ENCODE measurements around the gene TMOD3. TPM values are rescaled to one million over a fixed set of nuclear protein-coding genes. Genes with fewer than 3 reads are reported as not detected.

Gene TMOD3
- total and polyA plus RNA-seq, 2 experiments from 2014 or later, result 26.1 to 29.9 TPM

- no peak overlapping the region for H3K27ac ChIP-seq (ENCODE audit: low read depth)
- no peak overlapping the region for H3K4me3 Mint-ChIP-seq
- no peaks in the 10 kb centered on the region for H4K20me1 ChIP-seq (replicated peaks; ENCODE audit: insufficient read depth)
- H3K4me1 ChIP-seq (ENCODE audit: insufficient read depth), result no peaks in the 10 kb centered on the region
- H3K27me3 ChIP-seq (ENCODE audit: insufficient read depth), result no peaks in the 10 kb centered on the region
- no peak overlapping the region for H3K4me2 ChIP-seq
- H3K36me3 ChIP-seq (ENCODE audit: insufficient read depth), result no peaks in the 10 kb centered on the region
- H3K27ac Mint-ChIP-seq, result no peak overlapping the region
- no peak overlapping the region for H2AFZ ChIP-seq
- H3K9me2 ChIP-seq (ENCODE audit: insufficient read depth), result no peaks in the 10 kb centered on the region
- no peaks in the 10 kb centered on the region for H3K79me2 ChIP-seq (replicated peaks; ENCODE audit: insufficient read depth)
- H3K27me3 Mint-ChIP-seq (ENCODE audit: insufficient read depth, low read depth, poor library complexity), result peaks cover 4% of the 10 kb centered on the region
- TF ChIP-seq EZH2phosphoT487 (IDR thresholded peaks at IDR 0.05; ENCODE audit: unreplicated experiment) (no peak), CREB1 (CRISPR knock-in tag; IDR thresholded peaks at IDR 0.05; ENCODE audit: low read depth) (no peak), STAT1 (IDR thresholded peaks at IDR 0.05; ENCODE audit: unreplicated experiment) (no peak), NANOG (IDR thresholded peaks at IDR 0.05; ENCODE audit: borderline replicate concordance) (no peak), ZNF331 (CRISPR knock-in tag; IDR thresholded peaks at IDR 0.05; ENCODE audit: low read depth) (no peak), ZNF114 (CRISPR knock-in tag; IDR thresholded peaks at IDR 0.05) (no peak), CTCF (conservative IDR thresholded peaks at IDR 0.05; ENCODE audit: low read depth in 2 of 2) (no peak), EZH2 (IDR thresholded peaks at IDR 0.05; ENCODE audit: low read depth, unreplicated experiment) (no peak), JUNB (IDR thresholded peaks at IDR 0.05; ENCODE audit: unreplicated experiment) (no peak), POLR2AphosphoS5 (IDR thresholded peaks at IDR 0.05; ENCODE audit: low read depth) (no peak)
- TF ChIP-seq, protein P1, sequence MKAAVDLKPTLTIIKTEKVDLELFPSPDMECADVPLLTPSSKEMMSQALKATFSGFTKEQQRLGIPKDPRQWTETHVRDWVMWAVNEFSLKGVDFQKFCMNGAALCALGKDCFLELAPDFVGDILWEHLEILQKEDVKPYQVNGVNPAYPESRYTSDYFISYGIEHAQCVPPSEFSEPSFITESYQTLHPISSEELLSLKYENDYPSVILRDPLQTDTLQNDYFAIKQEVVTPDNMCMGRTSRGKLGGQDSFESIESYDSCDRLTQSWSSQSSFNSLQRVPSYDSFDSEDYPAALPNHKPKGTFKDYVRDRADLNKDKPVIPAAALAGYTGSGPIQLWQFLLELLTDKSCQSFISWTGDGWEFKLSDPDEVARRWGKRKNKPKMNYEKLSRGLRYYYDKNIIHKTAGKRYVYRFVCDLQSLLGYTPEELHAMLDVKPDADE (IDR thresholded peaks at IDR 0.05), result no peak
- TF ChIP-seq, protein P2, sequence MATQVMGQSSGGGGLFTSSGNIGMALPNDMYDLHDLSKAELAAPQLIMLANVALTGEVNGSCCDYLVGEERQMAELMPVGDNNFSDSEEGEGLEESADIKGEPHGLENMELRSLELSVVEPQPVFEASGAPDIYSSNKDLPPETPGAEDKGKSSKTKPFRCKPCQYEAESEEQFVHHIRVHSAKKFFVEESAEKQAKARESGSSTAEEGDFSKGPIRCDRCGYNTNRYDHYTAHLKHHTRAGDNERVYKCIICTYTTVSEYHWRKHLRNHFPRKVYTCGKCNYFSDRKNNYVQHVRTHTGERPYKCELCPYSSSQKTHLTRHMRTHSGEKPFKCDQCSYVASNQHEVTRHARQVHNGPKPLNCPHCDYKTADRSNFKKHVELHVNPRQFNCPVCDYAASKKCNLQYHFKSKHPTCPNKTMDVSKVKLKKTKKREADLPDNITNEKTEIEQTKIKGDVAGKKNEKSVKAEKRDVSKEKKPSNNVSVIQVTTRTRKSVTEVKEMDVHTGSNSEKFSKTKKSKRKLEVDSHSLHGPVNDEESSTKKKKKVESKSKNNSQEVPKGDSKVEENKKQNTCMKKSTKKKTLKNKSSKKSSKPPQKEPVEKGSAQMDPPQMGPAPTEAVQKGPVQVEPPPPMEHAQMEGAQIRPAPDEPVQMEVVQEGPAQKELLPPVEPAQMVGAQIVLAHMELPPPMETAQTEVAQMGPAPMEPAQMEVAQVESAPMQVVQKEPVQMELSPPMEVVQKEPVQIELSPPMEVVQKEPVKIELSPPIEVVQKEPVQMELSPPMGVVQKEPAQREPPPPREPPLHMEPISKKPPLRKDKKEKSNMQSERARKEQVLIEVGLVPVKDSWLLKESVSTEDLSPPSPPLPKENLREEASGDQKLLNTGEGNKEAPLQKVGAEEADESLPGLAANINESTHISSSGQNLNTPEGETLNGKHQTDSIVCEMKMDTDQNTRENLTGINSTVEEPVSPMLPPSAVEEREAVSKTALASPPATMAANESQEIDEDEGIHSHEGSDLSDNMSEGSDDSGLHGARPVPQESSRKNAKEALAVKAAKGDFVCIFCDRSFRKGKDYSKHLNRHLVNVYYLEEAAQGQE (IDR thresholded peaks at IDR 0.05; ENCODE audit: unreplicated experiment), result no peak
- TF ChIP-seq, protein P3, sequence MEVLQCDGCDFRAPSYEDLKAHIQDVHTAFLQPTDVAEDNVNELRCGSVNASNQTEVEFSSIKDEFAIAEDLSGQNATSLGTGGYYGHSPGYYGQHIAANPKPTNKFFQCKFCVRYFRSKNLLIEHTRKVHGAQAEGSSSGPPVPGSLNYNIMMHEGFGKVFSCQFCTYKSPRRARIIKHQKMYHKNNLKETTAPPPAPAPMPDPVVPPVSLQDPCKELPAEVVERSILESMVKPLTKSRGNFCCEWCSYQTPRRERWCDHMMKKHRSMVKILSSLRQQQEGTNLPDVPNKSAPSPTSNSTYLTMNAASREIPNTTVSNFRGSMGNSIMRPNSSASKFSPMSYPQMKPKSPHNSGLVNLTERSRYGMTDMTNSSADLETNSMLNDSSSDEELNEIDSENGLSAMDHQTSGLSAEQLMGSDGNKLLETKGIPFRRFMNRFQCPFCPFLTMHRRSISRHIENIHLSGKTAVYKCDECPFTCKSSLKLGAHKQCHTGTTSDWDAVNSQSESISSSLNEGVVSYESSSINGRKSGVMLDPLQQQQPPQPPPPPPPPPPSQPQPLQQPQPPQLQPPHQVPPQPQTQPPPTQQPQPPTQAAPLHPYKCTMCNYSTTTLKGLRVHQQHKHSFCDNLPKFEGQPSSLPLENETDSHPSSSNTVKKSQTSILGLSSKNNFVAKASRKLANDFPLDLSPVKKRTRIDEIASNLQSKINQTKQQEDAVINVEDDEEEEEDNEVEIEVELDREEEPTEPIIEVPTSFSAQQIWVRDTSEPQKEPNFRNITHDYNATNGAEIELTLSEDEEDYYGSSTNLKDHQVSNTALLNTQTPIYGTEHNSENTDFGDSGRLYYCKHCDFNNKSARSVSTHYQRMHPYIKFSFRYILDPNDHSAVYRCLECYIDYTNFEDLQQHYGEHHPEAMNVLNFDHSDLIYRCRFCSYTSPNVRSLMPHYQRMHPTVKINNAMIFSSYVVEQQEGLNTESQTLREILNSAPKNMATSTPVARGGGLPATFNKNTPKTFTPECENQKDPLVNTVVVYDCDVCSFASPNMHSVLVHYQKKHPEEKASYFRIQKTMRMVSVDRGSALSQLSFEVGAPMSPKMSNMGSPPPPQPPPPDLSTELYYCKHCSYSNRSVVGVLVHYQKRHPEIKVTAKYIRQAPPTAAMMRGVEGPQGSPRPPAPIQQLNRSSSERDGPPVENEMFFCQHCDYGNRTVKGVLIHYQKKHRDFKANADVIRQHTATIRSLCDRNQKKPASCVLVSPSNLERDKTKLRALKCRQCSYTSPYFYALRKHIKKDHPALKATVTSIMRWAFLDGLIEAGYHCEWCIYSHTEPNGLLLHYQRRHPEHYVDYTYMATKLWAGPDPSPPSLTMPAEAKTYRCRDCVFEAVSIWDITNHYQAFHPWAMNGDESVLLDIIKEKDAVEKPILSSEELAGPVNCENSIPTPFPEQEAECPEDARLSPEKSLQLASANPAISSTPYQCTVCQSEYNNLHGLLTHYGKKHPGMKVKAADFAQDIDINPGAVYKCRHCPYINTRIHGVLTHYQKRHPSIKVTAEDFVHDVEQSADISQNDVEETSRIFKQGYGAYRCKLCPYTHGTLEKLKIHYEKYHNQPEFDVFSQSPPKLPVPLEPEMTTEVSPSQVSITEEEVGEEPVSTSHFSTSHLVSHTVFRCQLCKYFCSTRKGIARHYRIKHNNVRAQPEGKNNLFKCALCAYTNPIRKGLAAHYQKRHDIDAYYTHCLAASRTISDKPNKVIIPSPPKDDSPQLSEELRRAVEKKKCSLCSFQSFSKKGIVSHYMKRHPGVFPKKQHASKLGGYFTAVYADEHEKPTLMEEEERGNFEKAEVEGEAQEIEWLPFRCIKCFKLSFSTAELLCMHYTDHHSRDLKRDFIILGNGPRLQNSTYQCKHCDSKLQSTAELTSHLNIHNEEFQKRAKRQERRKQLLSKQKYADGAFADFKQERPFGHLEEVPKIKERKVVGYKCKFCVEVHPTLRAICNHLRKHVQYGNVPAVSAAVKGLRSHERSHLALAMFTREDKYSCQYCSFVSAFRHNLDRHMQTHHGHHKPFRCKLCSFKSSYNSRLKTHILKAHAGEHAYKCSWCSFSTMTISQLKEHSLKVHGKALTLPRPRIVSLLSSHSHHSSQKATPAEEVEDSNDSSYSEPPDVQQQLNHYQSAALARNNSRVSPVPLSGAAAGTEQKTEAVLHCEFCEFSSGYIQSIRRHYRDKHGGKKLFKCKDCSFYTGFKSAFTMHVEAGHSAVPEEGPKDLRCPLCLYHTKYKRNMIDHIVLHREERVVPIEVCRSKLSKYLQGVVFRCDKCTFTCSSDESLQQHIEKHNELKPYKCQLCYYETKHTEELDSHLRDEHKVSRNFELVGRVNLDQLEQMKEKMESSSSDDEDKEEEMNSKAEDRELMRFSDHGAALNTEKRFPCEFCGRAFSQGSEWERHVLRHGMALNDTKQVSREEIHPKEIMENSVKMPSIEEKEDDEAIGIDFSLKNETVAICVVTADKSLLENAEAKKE (CRISPR knock-in tag; IDR thresholded peaks at IDR 0.05), result no peak
- H3K4me1 Mint-ChIP-seq, result peaks cover 2% of the 10 kb centered on the region; the same call in 2 of the 3 replicates
- no peak for DNase-seq (ENCODE audit: low spot score)
- H3K4me3 ChIP-seq, result no peak overlapping the region
- no peaks in the 10 kb centered on the region for H3F3A ChIP-seq (replicated peaks; ENCODE audit: low read depth)
- H3K9me3 Mint-ChIP-seq, result no peaks in the 10 kb centered on the region
- peaks cover 16% of the 10 kb centered on the region; the same call in 2 of the 3 replicates for H3K36me3 Mint-ChIP-seq (ENCODE audit: low read depth)
- no peak for ATAC-seq
Observed at GRCh38 chr15:51909584-51909983, 80.1 kb downstream of the TMOD3 start.

All from GM23338 (cell line).